PFSK-1 (cell line): ENCODE measurements around the gene CREG1.

ENCODE experiments used
- FOXP2 ChIP-seq: optimal IDR thresholded peaks from 2 replicates; pipeline ENCODE3; 2011; ENCODE audit warnings: borderline replicate concordance, control low read depth, inconsistent platforms; ENCODE audit not compliant: insufficient read depth; ENCODE audit errors: extremely low read length, extremely low read depth
- POLR2AphosphoS5 ChIP-seq: IDR thresholded peaks from 2 replicates; pipeline ENCODE4 v1.6.1; 2012; ENCODE audit warnings: low read depth, mild to moderate bottlenecking, control low read depth, low read length, moderate library complexity
- REST ChIP-seq, 2 experiments: IDR thresholded peaks; 2 replicates each; pipeline versions ENCODE4 v1.6.1 to v1.8.0; 2011 to 2012; ENCODE audit warnings: low read depth in 2 of 2, low read length in 2 of 2, control low read depth in 1 of 2, inconsistent platforms in 1 of 2, mild to moderate bottlenecking in 1 of 2, moderate library complexity in 1 of 2; ENCODE audit not compliant: insufficient read depth in 1 of 2
- SIN3A ChIP-seq: IDR thresholded peaks from 2 replicates; pipeline ENCODE4 v1.6.1; 2012; ENCODE audit warnings: mild to moderate bottlenecking, low read length, moderate library complexity, borderline replicate concordance; ENCODE audit not compliant: insufficient read depth
- TAF1 ChIP-seq: IDR thresholded peaks from 2 replicates; pipeline ENCODE4 v1.6.1; 2012; ENCODE audit warnings: low read length, control low read depth, borderline replicate concordance; ENCODE audit not compliant: insufficient read depth

The CREG1 gene

GRCh38 chr1:167575649-167576048 lies 22.1 kb upstream of the CREG1 start:
- no peak for TF ChIP-seq POLR2AphosphoS5
- TF ChIP-seq SIN3A = no peak
- no peak for TF ChIP-seq TAF1
- TF ChIP-seq REST (IDR thresholded peaks at IDR 0.05; ENCODE audit: insufficient read depth in 1 of 2, low read depth in 2 of 2, low read length in 2 of 2) = no peak

GRCh38 chr1:167573035-167573434 lies 19.5 kb upstream of the CREG1 start:
- TF ChIP-seq SIN3A (no peak), FOXP2 (no peak), REST (IDR thresholded peaks at IDR 0.05; ENCODE audit: insufficient read depth in 1 of 2, low read depth in 2 of 2, low read length in 2 of 2) (no peak), TAF1 (no peak), POLR2AphosphoS5 (no peak)

- no peak for TF ChIP-seq SIN3A
- TF ChIP-seq TAF1 = no peak
- no peak for TF ChIP-seq REST (IDR thresholded peaks at IDR 0.05; ENCODE audit: insufficient read depth in 1 of 2, low read depth in 2 of 2, low read length in 2 of 2)
- no peak for TF ChIP-seq POLR2AphosphoS5
- TF ChIP-seq FOXP2 = no peak
Measured at GRCh38 chr1:167567663-167568062, 14.1 kb upstream of the CREG1 start.

GRCh38 chr1:167566766-167567165 lies 13.2 kb upstream of the CREG1 start:
- TF ChIP-seq REST (IDR thresholded peaks at IDR 0.05; ENCODE audit: insufficient read depth in 1 of 2, low read depth in 2 of 2, low read length in 2 of 2) (no peak), SIN3A (no peak), TAF1 (no peak), FOXP2 (no peak), POLR2AphosphoS5 (no peak)

GRCh38 chr1:167565922-167566321 lies 12.4 kb upstream of the CREG1 start:
- TF ChIP-seq SIN3A = no peak
- no peak for TF ChIP-seq REST (IDR thresholded peaks at IDR 0.05; ENCODE audit: insufficient read depth in 1 of 2, low read depth in 2 of 2, low read length in 2 of 2)
